Brain microvascular endothelial cell (primary cell): Measurements from ENCODE around the gene LMCD1.

ENCODE experiments used
- DNase-seq: peaks from one replicate; pipeline ENCODE4 v3.0.0-alpha.2; 2020
- H3K27ac ChIP-seq: fragments of 250-450 bp; sonication (Bioruptor Pico); 2 replicates; pipeline ENCODE4 v1.5.1; 2020; ENCODE audit warnings: mild to moderate bottlenecking, moderate library complexity
- H3K27me3 ChIP-seq: fragments of 250-450 bp; sonication (Bioruptor Pico); replicated peaks from 2 replicates; pipeline ENCODE4 v1.5.1; 2020; ENCODE audit warnings: mild to moderate bottlenecking
- H3K36me3 ChIP-seq: fragments of 250-450 bp; sonication (Bioruptor Pico); replicated peaks from 2 replicates; pipeline ENCODE4 v1.5.1; 2020; ENCODE audit warnings: mild to moderate bottlenecking
- H3K4me3 ChIP-seq: 2 replicates; pipeline ENCODE4 v1.5.1; 2011; ENCODE audit warnings: low read depth, mild to moderate bottlenecking, control low read depth, low read length, moderate library complexity
- CTCF ChIP-seq: IDR thresholded peaks from 2 replicates; pipeline ENCODE4 v1.5.1; 2011; ENCODE audit warnings: low read depth, mild to moderate bottlenecking, moderate library complexity, low read length, control low read depth, inconsistent platforms; ENCODE audit errors: missing control alignments
- in situ Hi-C: cut with HindIII; loops from 2 replicates; pipeline ENCODE4 v1.10.0; 2017; ENCODE audit warnings: low sequenced_read_pairs, low pct_ligation_motif_present

The LMCD1 gene

GRCh38 chr3:8581806-8582445 lies 80.3 kb downstream of the LMCD1 start:
- no peaks in the 10 kb centered on the region for H3K27me3 ChIP-seq
- no peak overlapping the region for H3K27ac ChIP-seq
- DNase-seq: no peak
- no peaks in the 10 kb centered on the region for H3K36me3 ChIP-seq
- TF ChIP-seq CTCF: no peak
- in situ Hi-C loops: no loop called here
- no peak overlapping the region for H3K4me3 ChIP-seq

GRCh38 chr3:8584661-8585060 lies 83.0 kb downstream of the LMCD1 start:
- no peak for DNase-seq
- Histone ChIP-seq H3K4me3 (no peak overlapping the region), H3K27me3 (no peaks in the 10 kb centered on the region), H3K36me3 (no peaks in the 10 kb centered on the region), H3K27ac (no peak overlapping the region)
- in situ Hi-C loops: no loop called here
- TF ChIP-seq CTCF: no peak

GRCh38 chr3:8589880-8590556 lies 88.4 kb downstream of the LMCD1 start:
- no peaks in the 10 kb centered on the region for H3K36me3 ChIP-seq
- no peak for TF ChIP-seq CTCF
- no peak overlapping the region for H3K27ac ChIP-seq
- H3K27me3 ChIP-seq: no peaks in the 10 kb centered on the region
- DNase-seq: no peak
- no peak overlapping the region for H3K4me3 ChIP-seq
- in situ Hi-C loops: no loop called here

- TF ChIP-seq CTCF: no peak
- Histone ChIP-seq H3K27me3 (no peaks in the 10 kb centered on the region), H3K36me3 (no peaks in the 10 kb centered on the region), H3K27ac (no peak overlapping the region), H3K4me3 (no peak overlapping the region)
- in situ Hi-C loops: no loop called here
- DNase-seq: no peak
These were observed 91.6 kb downstream of the LMCD1 start for GRCh38 chr3:8593021-8593827.

GRCh38 chr3:8595252-8595651 lies 93.6 kb downstream of the LMCD1 start:
- no peak for DNase-seq
- in situ Hi-C loops: no loop called here
- no peak for TF ChIP-seq CTCF
- Histone ChIP-seq H3K36me3 (no peaks in the 10 kb centered on the region), H3K27ac (no peak overlapping the region), H3K4me3 (no peak overlapping the region), H3K27me3 (no peaks in the 10 kb centered on the region)
